Neural crest cell (in vitro differentiated cells): ENCODE measurements around the gene CREG1. TPM values are rescaled to one million over a fixed set of nuclear protein-coding genes. Genes with fewer than 3 reads are reported as not detected.

ENCODE experiments used
- DNase-seq: peaks from one replicate; pipeline ENCODE4 v3.0.0; 2021; ENCODE audit warnings: low read depth, mixed read lengths, low spot score
- H3K27ac Mint-ChIP-seq: one replicate; pipeline ENCODE4 v1.8.0; 2021; ENCODE audit warnings: mild to moderate bottlenecking, mixed read lengths; ENCODE audit not compliant: unreplicated experiment
- H3K27me3 Mint-ChIP-seq: 2 replicates; pipeline ENCODE4 v1.8.0; 2021; ENCODE audit warnings: low read depth, mild to moderate bottlenecking, mixed read lengths
- H3K36me3 Mint-ChIP-seq: 2 replicates; pipeline ENCODE4 v1.8.0; 2021; ENCODE audit warnings: low read depth, mild to moderate bottlenecking, mixed read lengths
- H3K4me1 Mint-ChIP-seq: 2 replicates; pipeline ENCODE4 v1.8.0; 2021; ENCODE audit warnings: mixed read lengths
- H3K4me3 Mint-ChIP-seq: one replicate; pipeline ENCODE4 v1.8.0; 2021; ENCODE audit warnings: mild to moderate bottlenecking, mixed read lengths
- H3K9me3 Mint-ChIP-seq: 2 replicates; pipeline ENCODE4 v1.8.0; 2021; ENCODE audit warnings: mixed read lengths
- long read RNA-seq: library from polyadenylated mRNA; unstranded; transcript quantifications from one replicate; pipeline ENCODE4 v2.0.0, GENCODE V29; 2020
- total RNA-seq: library from RNA; stranded (reverse); gene quantifications from 2 replicates; pipeline ENCODE4 v1.2.1, GENCODE V29; 2021
- TF ChIP-seq, protein P1 (sequence below): fragments of 200-600 bp; sonication (generic); conservative IDR thresholded peaks from 2 replicates; pipeline ENCODE4 v1.5.0; 2021; ENCODE audit warnings: antibody characterized with exemption, mild to moderate bottlenecking

The CREG1 gene
- total RNA-seq: 24.1 and 25.6 TPM in 2 replicates
- long read RNA-seq, partial matches to known transcripts: 2 of 3 reads
- long read RNA-seq, other reads (novel, unspliced or antisense): 1 of 3 reads

DNA sequence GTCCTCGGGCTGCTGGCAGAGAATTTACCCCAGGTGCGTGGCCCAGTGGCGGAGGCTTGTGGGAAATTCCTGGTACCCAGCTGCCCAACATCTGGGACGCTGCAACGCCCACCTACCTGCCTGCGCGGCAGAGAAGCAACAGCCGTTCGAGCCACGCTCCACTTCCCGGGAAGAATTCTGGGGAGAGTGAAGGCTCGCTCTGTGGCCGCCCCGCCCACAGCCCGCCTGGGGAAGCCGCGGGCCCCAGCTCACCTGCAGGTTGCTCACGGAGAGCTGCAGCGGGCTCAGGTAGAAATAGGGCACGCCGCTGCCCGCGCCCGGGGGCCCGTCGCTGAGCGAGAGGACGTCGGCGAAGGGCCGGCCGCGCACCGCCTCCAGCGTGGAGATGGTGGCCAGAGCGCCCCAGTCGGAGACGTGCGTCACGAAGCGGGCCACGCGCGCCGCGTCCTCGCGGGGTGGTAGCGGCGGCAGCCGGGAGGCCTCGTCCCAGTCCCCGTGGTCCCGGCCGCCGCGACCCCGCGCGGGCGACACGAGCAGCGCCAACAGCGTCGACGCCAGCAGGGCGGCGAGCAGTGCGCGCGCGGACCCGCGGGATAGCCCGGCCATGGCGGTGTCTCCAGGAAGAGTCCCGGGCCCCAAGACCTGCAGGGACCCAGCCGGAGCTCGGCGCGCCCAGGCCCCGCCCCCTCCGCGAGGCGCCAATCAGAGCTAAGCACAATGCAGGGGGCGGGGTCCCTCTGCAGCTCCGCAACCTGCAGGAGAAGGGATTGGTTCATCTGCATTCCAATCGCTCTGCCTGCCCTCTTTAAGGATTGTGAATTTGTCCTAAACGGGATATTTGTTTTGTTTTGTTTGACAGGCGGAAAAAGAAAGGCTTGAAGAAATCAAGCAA is at the start of gene CREG1:
CREG1 (minus strand) TSS at position 627 of the 892 bp plus-strand sequence.
- no peaks in the 10 kb centered on the region for H3K9me3 Mint-ChIP-seq
- no peaks in the 10 kb centered on the region for H3K27me3 Mint-ChIP-seq
- peaks cover 25% of the 10 kb centered on the region for H3K4me1 Mint-ChIP-seq
- DNase-seq: peak; percentile 92
- no peaks in the 10 kb centered on the region for H3K36me3 Mint-ChIP-seq
- H3K4me3 Mint-ChIP-seq: peak within 1 kb of the TSS; percentile 87
- TF ChIP-seq, protein P1, sequence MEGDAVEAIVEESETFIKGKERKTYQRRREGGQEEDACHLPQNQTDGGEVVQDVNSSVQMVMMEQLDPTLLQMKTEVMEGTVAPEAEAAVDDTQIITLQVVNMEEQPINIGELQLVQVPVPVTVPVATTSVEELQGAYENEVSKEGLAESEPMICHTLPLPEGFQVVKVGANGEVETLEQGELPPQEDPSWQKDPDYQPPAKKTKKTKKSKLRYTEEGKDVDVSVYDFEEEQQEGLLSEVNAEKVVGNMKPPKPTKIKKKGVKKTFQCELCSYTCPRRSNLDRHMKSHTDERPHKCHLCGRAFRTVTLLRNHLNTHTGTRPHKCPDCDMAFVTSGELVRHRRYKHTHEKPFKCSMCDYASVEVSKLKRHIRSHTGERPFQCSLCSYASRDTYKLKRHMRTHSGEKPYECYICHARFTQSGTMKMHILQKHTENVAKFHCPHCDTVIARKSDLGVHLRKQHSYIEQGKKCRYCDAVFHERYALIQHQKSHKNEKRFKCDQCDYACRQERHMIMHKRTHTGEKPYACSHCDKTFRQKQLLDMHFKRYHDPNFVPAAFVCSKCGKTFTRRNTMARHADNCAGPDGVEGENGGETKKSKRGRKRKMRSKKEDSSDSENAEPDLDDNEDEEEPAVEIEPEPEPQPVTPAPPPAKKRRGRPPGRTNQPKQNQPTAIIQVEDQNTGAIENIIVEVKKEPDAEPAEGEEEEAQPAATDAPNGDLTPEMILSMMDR: no peak
- peak within 1 kb of the TSS; percentile 59 for H3K27ac Mint-ChIP-seq

DNA sequence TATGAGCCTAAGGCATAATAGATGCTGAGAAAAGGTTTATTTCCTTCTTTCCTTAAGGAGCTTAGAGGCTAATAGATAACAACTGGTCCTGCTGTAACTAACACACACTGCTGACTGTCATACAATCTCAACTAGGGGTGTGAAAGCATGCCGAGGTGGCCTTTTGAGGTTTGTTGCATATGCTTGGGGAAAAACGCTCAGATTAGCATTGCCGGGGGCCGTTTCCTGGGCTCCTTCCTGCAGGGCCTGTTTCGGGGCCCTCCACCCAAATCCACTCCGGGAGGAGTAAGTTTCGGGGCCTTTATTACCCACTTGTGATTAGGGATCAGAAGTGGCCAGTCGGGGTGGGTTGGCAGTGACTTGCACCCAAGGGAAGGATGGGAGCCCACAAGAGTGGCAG is 49.3 kb upstream of the CREG1 start:
- DNase-seq: no peak
- Mint-ChIP-seq H3K4me3 (no peak overlapping the region), H3K27ac (no peak overlapping the region), H3K9me3 (peaks cover 8% of the 10 kb centered on the region), H3K36me3 (peaks cover 10% of the 10 kb centered on the region), H3K27me3 (no peaks in the 10 kb centered on the region), H3K4me1 (peaks cover 28% of the 10 kb centered on the region)
- TF ChIP-seq, protein P1: no peak

DNA sequence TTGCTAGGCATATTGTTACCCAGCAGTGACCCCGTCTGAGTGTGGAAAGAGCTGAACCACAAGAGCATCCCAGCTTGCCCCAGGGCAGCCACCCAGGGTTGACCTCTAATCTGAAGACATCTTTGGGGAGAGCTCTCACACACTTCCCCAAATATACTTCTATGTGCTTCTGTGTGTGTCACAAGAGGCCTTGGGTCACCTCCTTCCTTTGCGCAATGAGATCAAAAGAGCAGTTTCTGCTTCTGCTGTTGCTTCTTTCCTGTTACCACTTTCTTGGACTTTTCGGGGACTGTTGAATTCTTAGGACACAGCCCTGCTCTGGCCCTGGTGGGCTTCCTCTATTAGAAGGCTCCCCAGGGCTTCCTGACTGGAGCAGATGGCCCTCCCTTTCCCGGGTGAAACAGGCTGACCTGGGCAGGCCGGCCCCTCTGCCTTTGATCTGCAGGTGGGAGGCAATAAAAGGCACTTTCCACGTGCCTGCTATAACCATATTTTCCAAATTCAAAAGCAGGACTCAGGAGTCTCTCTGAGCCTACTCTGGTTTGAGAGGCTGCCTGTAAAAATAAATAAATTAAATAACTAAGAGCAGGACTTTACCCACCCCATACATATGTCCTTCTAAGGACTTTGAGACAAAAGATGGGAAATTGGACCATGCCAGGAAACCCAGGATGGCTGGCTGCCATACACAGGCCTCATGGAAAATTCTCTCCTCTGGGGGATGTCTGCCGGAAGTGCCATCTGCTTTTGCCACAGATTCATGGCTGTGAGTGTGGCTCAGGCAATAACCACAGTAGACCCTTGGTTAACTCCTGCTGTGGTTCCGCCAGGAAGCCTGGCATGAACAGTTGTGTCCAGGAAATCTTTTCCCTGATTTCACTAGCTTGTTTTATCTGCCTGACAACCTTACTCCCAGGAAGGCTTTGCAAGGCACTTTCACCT is 48.2 kb upstream of the CREG1 start:
- H3K4me1 Mint-ChIP-seq: peaks cover 28% of the 10 kb centered on the region
- peaks cover 4% of the 10 kb centered on the region for H3K36me3 Mint-ChIP-seq
- peak overlapping the region; percentile 78 for H3K27ac Mint-ChIP-seq
- H3K9me3 Mint-ChIP-seq: peaks cover 1% of the 10 kb centered on the region
- TF ChIP-seq, protein P1: no peak
- no peak for DNase-seq
- no peaks in the 10 kb centered on the region for H3K27me3 Mint-ChIP-seq
- no peak overlapping the region for H3K4me3 Mint-ChIP-seq

DNA sequence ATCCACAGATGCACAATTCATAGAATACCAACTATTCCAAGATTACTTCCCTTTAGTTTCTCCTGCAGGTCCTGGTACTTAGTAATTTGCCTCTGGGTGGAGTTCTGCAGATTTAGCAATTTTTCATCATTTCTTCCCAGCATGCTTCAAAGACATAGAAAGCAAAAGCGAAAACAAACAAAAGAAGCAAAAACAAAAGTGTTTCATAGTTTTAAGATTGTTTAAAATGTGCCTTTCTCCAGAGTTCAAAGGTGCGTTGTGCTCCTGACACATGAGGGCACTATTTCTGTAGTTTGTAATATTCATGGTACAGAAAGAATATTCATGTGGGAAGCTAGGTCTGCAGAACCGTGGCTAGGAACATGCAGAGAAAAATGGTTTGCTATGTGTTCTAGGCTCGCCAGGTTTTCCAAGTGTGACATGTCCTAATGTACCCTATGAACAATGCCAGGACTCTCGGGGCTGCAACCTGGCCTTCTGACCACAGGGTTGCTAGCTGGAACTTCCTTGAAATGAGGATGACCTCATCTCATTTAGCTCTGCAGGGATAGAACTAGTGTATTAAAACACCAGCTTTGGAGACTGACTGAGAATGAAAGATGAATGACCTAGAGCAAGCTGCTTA is 46.5 kb upstream of the CREG1 start:
- H3K36me3 Mint-ChIP-seq: peaks cover 3% of the 10 kb centered on the region
- DNase-seq: no peak
- TF ChIP-seq, protein P1: peak; percentile 52
- H3K4me1 Mint-ChIP-seq: peaks cover 25% of the 10 kb centered on the region
- no peaks in the 10 kb centered on the region for H3K9me3 Mint-ChIP-seq
- H3K4me3 Mint-ChIP-seq: no peak overlapping the region
- H3K27ac Mint-ChIP-seq: no peak overlapping the region
- H3K27me3 Mint-ChIP-seq: no peaks in the 10 kb centered on the region

DNA sequence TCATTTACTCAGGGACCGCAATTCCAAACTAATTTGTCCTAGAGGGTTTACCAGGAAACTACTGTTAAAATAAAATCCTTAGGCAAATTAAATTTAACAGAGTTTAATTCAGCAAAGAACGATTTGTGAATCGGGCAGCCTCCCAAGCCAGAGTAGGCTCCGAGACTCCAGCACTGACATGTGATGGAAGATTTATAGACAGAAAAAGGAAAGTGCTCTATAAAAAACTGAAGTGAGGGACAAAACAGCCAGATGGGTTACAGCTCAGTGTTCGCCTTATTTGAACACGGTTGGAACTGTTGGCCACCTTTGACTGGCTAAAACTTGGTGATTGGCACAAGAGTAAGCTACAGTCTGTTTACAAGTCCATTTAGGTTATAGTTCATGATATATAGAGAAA is 41.3 kb upstream of the CREG1 start:
- Mint-ChIP-seq H3K36me3 (peaks cover 3% of the 10 kb centered on the region), H3K27me3 (no peaks in the 10 kb centered on the region), H3K9me3 (no peaks in the 10 kb centered on the region), H3K27ac (no peak overlapping the region), H3K4me1 (peaks cover 1% of the 10 kb centered on the region), H3K4me3 (no peak overlapping the region)
- TF ChIP-seq, protein P1: no peak
- DNase-seq: no peak
